H4 (cell line): ENCODE data around the gene FAM149B1. TPM values are rescaled to one million over a fixed set of nuclear protein-coding genes. Genes with fewer than 3 reads are reported as not detected.

ENCODE experiments used
- DNase-seq: peaks from one replicate; pipeline ENCODE4 v3.0.0-alpha.2; 2015; ENCODE audit warnings: low spot score
- total RNA-seq: library from RNA; depleted of rRNA; stranded (reverse); fragments of >200 nt; shearing (Covaris generic); gene quantifications from 2 replicates; pipeline ENCODE4 v1.2.3, GENCODE V29; 2014

Gene FAM149B1
- total RNA-seq, 1 experiment from 2014 or later: 6.8 TPM

GRCh38 chr10:73174148-73174925, 6.4 kb downstream of the FAM149B1 start:
- DNase-seq: no peak

DNA sequence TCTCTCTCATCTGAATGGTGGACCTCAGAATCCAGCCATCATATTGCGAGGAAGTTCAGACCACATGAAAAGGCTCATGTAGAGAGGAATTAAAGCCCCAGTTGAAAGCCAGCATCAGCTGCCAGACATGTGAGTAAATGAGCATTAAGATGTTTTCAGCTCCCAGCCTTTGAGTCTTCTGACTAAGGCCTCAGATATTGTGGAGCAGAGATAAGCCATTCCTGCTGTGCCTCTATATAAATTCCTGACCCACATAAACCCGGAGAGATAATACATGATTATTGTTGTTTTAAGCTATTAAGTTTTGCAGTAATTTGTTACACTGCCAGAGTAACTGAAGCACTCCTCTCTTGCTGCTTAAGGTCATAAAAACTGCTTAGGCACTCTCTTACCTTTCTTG, 14.6 kb downstream of the FAM149B1 start:
- DNase-seq: no peak

- DNase-seq: no peak
These were observed 15.9 kb downstream of the FAM149B1 start for GRCh38 chr10:73183667-73184281.

- DNase-seq: no peak
These were observed 18.3 kb downstream of the FAM149B1 start for GRCh38 chr10:73186266-73186665.

DNA sequence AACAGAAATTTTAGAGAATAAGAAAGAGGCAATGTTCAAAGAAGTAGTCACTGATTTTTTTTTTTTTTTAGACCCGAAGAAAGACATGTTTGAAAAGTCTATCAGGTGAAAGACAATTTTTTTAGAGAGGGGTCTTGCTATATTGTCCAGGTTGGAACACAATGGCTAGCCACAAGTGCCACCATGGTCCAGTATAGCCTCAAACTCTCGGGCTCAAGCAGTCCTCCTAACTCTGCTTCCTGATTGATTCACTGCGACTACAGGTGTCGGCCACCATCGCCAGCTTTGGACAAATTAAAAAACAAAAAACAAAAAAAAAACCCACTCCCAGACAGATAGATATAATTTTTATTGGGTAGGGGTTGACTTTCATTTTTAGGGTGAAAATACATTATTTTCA, 22.3 kb downstream of the FAM149B1 start:
- DNase-seq: no peak

DNA sequence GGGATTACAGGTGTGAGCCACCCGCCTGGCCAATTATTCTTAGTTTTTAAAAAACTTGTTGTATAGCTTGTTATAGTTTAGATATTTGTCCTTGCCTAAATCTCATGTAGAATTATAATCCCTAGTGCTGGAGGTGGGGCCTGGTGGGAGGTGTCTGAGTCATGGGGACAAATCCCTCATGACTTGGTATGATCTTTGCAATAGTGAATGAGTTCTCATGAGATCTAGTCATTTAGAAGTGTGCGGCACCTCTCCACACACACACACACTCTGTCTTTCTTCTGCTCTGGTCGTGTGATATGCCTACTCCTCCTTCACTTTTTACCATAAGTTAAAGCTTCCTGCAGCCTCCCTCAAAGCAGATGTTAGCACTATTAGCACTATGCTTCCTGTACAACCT, 37.2 kb downstream of the FAM149B1 start:
- no peak for DNase-seq

GRCh38 chr10:73205890-73206289, 38.0 kb downstream of the FAM149B1 start:
- no peak for DNase-seq

DNA sequence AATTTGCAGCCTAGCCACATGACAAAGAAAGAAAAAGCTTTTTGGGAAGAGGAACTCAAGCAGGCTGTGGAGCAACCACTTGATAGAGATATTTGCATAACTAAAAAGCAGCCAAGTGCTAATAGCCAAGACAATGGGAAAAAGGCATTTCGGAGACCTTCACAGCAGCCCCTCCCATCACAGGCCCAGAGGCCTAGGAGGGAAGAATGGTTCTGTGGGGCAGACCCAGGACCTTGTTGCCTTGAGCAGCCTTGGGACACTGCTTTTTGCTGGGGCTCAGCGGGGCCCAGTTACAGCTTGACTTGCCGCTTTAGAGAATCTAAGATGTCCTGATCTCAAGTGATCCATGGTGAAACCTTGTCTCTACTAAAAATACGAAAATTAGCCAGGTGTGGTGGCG, 38.5 kb downstream of the FAM149B1 start:
- DNase-seq: no peak

DNA sequence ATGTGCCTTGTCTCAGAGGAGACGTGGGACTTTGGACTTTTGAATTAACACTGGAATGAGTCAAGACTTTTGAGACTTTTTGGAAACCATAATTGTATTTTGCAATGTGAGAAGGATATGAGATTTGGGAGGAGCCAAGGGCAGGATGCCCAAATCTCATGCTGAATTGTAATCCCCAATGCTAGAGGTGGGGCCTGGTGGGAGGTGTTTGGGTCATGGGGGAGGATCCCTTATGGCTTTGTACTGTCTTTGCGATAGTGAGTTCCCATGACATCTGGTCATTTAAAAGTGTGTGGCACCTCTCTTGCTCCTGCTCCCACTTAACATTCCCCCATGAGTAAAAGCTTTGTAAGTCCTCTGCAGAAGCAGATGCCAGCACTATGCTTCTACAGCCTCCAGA, 40.0 kb downstream of the FAM149B1 start:
- no peak for DNase-seq

- DNase-seq: no peak
These were observed 41.8 kb downstream of the FAM149B1 start for GRCh38 chr10:73209705-73210104.

DNA sequence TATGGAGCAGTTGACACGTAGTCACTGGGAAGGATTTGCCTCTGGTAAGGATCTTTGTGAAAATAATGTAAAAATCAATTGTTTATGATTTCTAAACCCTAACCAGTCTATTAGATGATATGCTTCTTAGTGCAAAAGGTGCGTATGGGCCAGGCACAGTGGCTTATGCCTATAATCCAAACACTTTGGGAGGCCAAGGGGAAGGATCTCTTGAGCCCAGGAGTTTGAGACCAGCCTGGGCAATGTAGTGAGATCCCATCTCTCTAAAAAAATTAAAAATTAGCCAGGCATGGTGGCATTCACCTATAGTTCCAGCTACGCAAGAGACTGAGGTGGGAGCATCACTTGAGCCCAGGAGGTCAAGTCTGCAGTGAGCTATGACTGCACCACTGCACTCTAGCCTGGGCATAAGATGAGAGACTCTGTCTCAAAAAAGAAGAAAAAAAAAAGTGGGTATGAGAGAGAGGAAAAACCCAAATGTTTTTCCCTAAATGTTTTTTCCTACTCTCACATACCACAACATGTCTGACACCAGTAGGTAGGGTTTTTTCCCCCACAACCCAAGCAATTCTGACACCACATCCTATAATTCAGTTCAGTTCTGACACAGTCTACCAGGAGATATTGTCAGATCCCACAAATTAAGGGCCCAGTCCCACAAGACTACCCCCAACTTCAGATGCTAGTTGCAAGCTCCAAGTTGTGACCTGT, 42.6 kb downstream of the FAM149B1 start:
- DNase-seq: no peak

DNA sequence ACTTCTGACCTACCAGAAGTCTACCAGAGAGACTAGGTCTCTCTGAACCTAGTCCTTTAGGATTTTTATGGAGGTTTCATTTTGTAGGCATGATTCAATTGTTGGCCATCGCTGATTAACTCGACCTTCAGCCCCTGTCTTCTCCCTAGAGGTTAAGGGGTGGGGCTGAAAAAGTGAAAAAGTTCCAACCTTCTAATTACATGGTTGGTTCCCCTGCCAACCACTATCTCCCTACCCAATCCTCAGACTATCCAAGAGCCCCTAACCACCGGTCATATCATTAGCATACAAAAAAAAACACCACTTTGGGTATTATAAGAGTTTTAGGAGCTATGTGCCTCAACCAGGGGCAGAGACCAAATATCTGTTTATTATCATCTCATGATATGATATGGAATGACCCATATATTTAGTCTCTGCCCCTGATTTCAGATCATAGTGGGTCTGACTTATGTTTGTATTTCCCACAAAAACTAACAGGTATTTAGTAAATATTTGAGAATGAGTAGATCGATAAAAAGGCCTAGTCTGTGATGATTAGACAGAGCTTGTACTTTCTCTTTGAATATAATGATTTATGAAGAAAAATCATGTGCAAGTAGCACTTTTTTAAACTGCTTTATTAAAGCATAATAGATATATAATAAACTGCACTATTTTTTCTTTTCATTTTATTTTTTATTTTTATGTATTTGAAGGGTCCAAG, 43.3 kb downstream of the FAM149B1 start:
- DNase-seq: no peak

GRCh38 chr10:73215749-73216148, 47.8 kb downstream of the FAM149B1 start:
- no peak for DNase-seq

GRCh38 chr10:73217628-73218027, 49.7 kb downstream of the FAM149B1 start:
- no peak for DNase-seq

- peak; percentile 15 for DNase-seq
These were observed 50.7 kb downstream of the FAM149B1 start for GRCh38 chr10:73218431-73219191.

DNA sequence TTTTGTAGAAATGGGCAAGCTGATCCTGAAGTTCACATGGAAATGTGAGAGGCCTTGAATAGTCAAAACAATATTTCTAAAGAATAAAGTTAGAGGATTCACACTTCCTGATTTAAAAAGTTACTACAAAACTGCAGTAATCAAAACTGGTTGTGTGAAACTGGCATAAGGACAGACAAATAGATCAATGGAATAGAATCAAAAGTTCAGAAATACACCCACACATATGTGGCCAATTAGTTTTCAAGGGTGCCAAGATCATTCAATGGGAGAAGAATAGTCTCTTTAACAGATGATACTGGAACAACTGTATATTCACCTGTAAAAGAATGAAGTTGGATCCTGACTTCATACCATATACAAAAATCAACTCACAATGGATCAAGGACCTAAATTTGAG, 51.5 kb downstream of the FAM149B1 start:
- no peak for DNase-seq

GRCh38 chr10:73220989-73221388, 53.1 kb downstream of the FAM149B1 start:
- no peak for DNase-seq

- no peak for DNase-seq
These were observed 57.6 kb downstream of the FAM149B1 start for GRCh38 chr10:73225518-73225917.

DNA sequence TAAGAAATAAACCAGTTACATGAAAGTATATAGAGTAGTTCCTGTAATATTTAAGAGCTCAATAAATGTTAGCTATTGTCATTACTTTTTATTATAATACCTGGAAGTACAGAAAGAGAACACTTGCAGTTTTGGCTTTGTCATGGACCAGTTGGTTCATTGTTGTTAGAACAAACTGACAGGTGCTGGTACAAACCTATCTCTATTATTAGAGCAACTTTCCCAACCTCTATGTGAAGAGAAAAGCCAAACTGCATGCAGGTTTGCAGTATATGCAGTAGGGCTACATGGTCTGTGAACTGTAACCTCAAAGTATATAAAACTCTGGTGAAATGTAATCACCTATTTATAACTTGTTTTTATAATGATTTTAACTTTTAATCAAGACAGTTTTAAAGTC, 58.7 kb downstream of the FAM149B1 start:
- DNase-seq: no peak

DNA sequence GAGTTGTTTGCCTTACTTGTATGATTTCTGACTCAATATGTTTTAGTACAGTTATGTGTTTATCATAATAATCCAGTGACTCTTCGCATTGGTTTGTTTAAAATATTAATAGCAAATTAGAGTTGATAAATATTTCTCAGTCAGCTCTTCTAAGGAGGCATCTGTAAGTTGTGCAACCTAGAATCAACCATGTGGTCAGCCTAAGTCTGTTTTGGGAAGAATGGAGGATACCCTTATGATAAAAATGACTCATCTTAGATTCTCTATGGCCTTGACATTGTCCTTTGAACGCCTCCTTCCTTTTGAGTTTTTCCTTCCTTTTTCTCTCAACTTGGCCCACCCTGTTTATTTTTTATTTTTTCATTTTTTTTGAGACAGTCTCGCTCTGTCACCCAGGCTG, 60.3 kb downstream of the FAM149B1 start:
- no peak for DNase-seq

GRCh38 chr10:73229567-73229966, 61.6 kb downstream of the FAM149B1 start:
- no peak for DNase-seq

GRCh38 chr10:73232887-73233286, 65.0 kb downstream of the FAM149B1 start:
- DNase-seq: no peak
